ENCODE results near the gene AP1M1. TPM values are rescaled to one million over a fixed set of nuclear protein-coding genes. Genes with fewer than 3 reads are reported as not detected.

Gene AP1M1
- total RNA-seq: 10 to 100 TPM; 21.2 to 80.9 (median 32.7) TPM

GRCh38 chr19:16197622-16198369 lies at the start of gene AP1M1:
Gene AP1M1 (plus strand): TSS chr19:16197911. CDS start chr19:16198027, 116 bp downstream.
- Histone ChIP-seq H3K4me3 (peak within 1 kb of the TSS; percentile 78 to 95), H3K27me3 (no peaks in the 10 kb centered on the region), H3K27ac (peak within 1 kb of the TSS; percentile 73 to 91), H3K36me3 (no peaks in the 10 kb centered on the region), H3K4me1 (peaks cover 11 to 12% of the 10 kb centered on the region in 2 donors), H3K9me3 (no peaks in the 10 kb centered on the region)
- DNase-seq: peak; percentile 97 to 99
- peak in 1 of 2 donors; percentile 52 for TF ChIP-seq POLR2A (IDR thresholded peaks at IDR 0.05)
- peak in 1 of 4 experiments; percentile 7 for TF ChIP-seq CTCF (IDR thresholded peaks at IDR 0.05)
- intact Hi-C loops (cut with DNase I; ENCODE audit: low total_unique reads): no loop called here

DNA sequence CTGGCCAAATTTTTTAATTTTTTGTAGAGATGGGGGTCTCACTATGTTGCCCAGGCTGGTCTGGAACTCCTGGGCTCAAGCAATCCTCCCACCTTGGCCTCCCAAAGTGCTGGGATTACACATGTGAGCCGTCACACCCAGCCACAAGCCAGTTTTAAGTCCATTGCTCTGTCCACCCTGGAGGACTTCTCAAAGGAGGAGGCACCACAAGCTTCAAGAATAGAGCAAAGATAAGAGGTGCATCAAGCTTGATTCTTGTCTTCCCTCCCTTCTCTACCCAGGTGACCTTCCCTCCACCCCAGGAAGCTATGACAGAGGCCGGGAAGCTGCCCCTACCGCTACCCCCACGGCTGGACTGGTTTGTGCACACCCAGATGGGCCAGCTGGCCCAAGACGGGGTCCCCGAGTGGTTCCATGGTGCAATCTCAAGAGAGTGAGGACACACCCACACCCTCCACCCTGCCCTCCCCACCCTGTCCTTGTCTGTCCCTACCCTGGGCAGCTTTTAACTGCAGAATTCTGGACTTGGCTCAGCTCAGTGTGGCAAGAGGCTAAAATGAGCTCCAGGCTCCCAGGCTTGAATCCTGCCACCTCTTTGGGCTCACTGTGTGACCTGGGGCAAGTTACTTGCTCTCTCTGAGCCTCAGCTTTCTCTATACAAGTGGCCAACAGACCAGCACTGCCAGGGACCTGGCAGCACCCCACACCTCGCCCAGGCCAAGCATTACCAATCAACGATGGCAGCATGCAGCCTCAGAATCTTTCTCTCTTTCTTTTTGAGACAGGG lies 49.1 kb upstream of the AP1M1 start:
- no peak for TF ChIP-seq CTCF (IDR thresholded peaks at IDR 0.05)
- no peak for TF ChIP-seq POLR2A (IDR thresholded peaks at IDR 0.05)
- Histone ChIP-seq H3K4me3 (no peak overlapping the region), H3K9me3 (no peaks in the 10 kb centered on the region), H3K27me3 (no peaks in the 10 kb centered on the region), H3K4me1 (no peaks in the 10 kb centered on the region), H3K27ac (no peak overlapping the region), H3K36me3 (no peaks in the 10 kb centered on the region)
- intact Hi-C loops (cut with DNase I; ENCODE audit: low total_unique reads): no loop called here
- DNase-seq: no peak

DNA sequence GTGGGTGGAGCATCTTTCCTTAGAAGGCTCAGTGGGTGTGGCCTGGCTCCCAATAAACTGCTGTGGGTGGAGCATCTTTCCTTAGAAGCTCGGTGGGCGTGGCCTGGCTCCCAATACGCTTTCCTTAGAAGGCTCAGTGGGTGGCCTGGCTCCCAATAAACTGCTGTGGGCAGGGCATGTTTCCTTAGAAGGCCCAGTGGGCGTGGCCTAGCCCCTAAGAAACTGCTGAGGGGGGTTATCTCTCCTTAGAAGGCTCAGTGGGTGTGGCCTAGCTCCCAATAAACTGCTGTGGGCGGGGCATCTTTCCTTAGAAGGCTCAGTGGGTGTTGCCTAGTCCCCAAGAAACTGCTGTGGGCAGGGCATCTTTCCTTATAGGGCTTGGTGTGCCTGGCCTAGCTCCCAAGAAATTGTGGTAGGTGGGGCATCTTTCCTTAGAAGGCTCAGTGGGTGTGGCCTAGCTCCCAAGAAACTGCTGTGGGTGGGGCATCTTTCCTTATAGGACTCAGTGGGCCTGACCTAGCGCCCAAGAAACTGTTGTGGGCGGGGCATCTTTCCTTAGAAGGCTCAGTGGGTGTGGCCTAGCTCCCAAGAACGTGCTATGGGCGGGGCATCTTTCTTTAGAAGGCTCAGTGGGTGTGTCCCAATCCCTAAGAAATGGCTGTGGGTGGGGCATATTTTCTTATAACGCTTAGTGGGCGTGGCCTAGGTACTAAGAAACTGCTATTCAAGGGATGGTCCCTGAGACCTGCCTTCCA lies 44.0 kb upstream of the AP1M1 start:
- Histone ChIP-seq H3K4me1 (no peaks in the 10 kb centered on the region), H3K4me3 (no peak overlapping the region), H3K27ac (no peak overlapping the region), H3K9me3 (no peaks in the 10 kb centered on the region), H3K36me3 (no peaks in the 10 kb centered on the region), H3K27me3 (no peaks in the 10 kb centered on the region)
- TF ChIP-seq CTCF (IDR thresholded peaks at IDR 0.05) (no peak), POLR2A (IDR thresholded peaks at IDR 0.05) (no peak)
- no peak for DNase-seq
- intact Hi-C loops (cut with DNase I; ENCODE audit: low total_unique reads): no loop called here

- intact Hi-C loops (cut with DNase I; ENCODE audit: low total_unique reads): no loop called here
- no peaks in the 10 kb centered on the region for H3K27me3 ChIP-seq
- TF ChIP-seq POLR2A (IDR thresholded peaks at IDR 0.05) (no peak), CTCF (IDR thresholded peaks at IDR 0.05) (no peak)
- no peaks in the 10 kb centered on the region for H3K4me1 ChIP-seq
- no peak overlapping the region for H3K27ac ChIP-seq
- DNase-seq: no peak
- no peak overlapping the region for H3K4me3 ChIP-seq
- no peaks in the 10 kb centered on the region for H3K36me3 ChIP-seq
- H3K9me3 ChIP-seq: no peaks in the 10 kb centered on the region
Measured at GRCh38 chr19:16154557-16154956, 43.2 kb upstream of the AP1M1 start.

Data from uterus (tissue), 4 donors.